Thoracic aorta (tissue), 2 donors: ENCODE results near the gene FAT1. TPM values are rescaled to one million over a fixed set of nuclear protein-coding genes. Genes with fewer than 3 reads are reported as not detected.

Experiments
- ATAC-seq: fragments of 150-250 bp; one replicate; pipeline ENCODE4 v1.8.0; 2017; ENCODE audit warnings: low read depth; ENCODE audit not compliant: insufficient number of reproducible peaks, low FRiP score
- DNase-seq: peaks from one replicate; pipeline ENCODE4 v3.0.0-alpha.2; 2020; ENCODE audit warnings: low spot score
- H3K27ac ChIP-seq, 2 donors: fragments of 200-600 bp; sonication (generic); 1 replicate in 1 of 2; 2 replicates in 1 of 2; pipeline ENCODE4 v1.5.1; 2016; ENCODE audit warnings: mild to moderate bottlenecking in 2 of 2, moderate library complexity in 2 of 2
- H3K27me3 ChIP-seq: fragments of 200-600 bp; sonication (generic); replicated peaks from 2 replicates; pipeline ENCODE4 v1.6.0; 2016; ENCODE audit warnings: mild to moderate bottlenecking; ENCODE audit not compliant: insufficient read depth
- H3K36me3 ChIP-seq: fragments of 200-600 bp; sonication (generic); one replicate; pipeline ENCODE4 v1.5.1; 2016
- H3K4me1 ChIP-seq, 2 donors: fragments of 200-600 bp; sonication (generic); 1 replicate in 1 of 2; 2 replicates in 1 of 2; pipeline versions ENCODE4 v1.5.1 to v1.6.0; 2016; ENCODE audit warnings: low read depth in 2 of 2, mild to moderate bottlenecking in 1 of 2; ENCODE audit not compliant: control insufficient read depth in 1 of 2
- H3K4me3 ChIP-seq: fragments of 200-600 bp; sonication (generic); 2 replicates; pipeline ENCODE4 v1.5.1; 2016; ENCODE audit warnings: mild to moderate bottlenecking
- H3K9me3 ChIP-seq: fragments of 200-600 bp; sonication (generic); 2 replicates; pipeline ENCODE4 v1.5.1; 2016
- total RNA-seq, 2 donors: library from RNA; depleted of rRNA; stranded (reverse); fragments of >200 nt; gene quantifications; one replicate each; pipeline versions ENCODE4 v1.1.0 to v1.2.3, GENCODE V29; 2016
- TF ChIP-seq, protein P1 (sequence below): fragments of 200-600 bp; sonication (generic); IDR thresholded peaks from one replicate; pipeline ENCODE4 v1.5.1; 2019; ENCODE audit warnings: antibody characterized with exemption

FAT1 gene
- total RNA-seq, 2 donors from 2014 or later: 106 to 117 TPM

DNA sequence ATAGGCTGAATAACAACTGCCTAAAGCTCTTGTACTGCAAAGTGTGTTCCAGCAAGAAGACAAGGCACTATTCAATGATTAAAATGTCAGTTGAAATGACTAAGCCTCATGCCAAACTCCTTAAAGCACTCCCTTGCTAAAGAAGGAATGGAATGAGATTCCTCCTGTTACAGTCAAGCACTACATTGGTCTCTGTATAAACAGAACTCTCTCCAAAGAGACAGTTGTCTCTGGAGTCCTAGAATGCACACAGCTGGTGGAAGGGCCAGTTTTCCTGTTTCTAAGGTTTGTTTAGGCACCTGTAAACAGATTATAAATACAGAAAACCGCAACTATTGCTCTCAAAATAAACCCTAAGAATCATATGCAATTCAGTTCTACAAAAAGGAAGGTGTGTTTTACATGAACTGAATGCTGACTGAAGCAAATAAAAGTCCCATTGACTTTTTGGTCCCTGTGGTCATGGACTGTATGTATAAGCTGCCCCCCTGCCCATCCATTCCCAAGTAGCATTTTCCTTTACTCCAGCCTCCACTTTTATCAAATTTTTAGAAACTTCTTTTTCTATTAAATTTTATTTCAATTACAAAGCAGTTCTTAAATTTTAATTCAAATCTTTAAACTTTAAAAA is 47.0 kb downstream of the FAT1 start:
- DNase-seq (no peak), ATAC-seq (peak; percentile 55)
- Histone ChIP-seq H3K4me3 (peak overlapping the region; percentile 20), H3K9me3 (no peaks in the 10 kb centered on the region), H3K36me3 (no peaks in the 10 kb centered on the region), H3K27ac (peak overlapping the region in 1 of 2 donors; percentile 37), H3K4me1 (peaks cover 6 to 17% of the 10 kb centered on the region in 2 donors), H3K27me3 (no peaks in the 10 kb centered on the region)
- TF ChIP-seq, protein P1, sequence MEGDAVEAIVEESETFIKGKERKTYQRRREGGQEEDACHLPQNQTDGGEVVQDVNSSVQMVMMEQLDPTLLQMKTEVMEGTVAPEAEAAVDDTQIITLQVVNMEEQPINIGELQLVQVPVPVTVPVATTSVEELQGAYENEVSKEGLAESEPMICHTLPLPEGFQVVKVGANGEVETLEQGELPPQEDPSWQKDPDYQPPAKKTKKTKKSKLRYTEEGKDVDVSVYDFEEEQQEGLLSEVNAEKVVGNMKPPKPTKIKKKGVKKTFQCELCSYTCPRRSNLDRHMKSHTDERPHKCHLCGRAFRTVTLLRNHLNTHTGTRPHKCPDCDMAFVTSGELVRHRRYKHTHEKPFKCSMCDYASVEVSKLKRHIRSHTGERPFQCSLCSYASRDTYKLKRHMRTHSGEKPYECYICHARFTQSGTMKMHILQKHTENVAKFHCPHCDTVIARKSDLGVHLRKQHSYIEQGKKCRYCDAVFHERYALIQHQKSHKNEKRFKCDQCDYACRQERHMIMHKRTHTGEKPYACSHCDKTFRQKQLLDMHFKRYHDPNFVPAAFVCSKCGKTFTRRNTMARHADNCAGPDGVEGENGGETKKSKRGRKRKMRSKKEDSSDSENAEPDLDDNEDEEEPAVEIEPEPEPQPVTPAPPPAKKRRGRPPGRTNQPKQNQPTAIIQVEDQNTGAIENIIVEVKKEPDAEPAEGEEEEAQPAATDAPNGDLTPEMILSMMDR: no peak

DNA sequence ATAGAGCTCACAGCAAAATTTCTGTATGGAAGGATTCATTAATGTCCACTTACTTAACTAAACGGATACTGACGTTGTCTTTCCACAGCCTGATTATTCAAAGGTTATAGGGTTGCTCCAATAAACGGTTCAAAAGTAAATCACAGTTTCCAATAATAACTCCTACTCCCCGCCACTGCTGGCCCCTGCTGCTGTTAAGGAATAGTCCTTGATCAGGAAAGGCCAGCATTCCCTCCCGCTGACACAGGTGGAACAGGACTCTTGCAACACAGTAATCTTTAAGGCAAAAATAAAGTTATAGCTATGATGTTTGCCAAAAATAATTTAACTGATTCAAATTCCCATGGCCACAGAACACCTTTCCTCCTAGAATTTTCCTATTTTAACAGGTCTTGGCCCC is 53.9 kb downstream of the FAT1 start:
- ATAC-seq (no peak), DNase-seq (no peak)
- TF ChIP-seq, protein P1: no peak
- no peaks in the 10 kb centered on the region for H3K36me3 ChIP-seq
- no peak overlapping the region for H3K27ac ChIP-seq
- H3K27me3 ChIP-seq: no peaks in the 10 kb centered on the region
- H3K4me3 ChIP-seq: peak overlapping the region; percentile 50
- H3K9me3 ChIP-seq: no peaks in the 10 kb centered on the region
- H3K4me1 ChIP-seq: peaks cover 4 to 12% of the 10 kb centered on the region in 2 donors

DNA sequence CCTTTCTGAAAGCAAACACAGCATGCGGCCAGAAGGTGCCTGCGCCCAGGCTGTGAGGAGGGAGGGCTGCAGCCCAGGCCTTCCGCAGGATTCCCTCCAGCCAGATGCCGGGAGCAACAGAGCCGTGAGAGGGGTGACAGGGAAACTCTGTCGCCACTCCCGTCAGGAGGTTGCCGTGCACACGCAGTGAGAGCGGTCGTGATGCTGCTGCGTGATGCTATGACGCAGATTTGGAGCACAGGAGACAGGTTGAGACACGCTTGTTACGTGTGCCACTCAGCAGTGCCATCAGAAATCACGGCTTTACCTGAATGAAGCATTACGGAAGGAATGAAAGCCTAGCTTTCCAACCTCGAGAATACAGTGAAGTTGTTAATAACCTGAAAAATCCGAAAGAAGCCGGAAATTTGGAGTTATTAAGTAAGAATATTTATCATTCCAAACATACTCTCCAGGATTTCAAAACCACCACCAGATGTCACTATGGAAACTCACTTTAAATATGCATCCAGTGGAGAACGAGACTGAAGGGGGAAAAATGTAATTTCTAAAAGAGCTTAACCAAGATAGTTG is 54.4 kb downstream of the FAT1 start:
- Histone ChIP-seq H3K36me3 (no peaks in the 10 kb centered on the region), H3K4me3 (peak overlapping the region; percentile 50), H3K27me3 (no peaks in the 10 kb centered on the region), H3K4me1 (peaks cover 4 to 12% of the 10 kb centered on the region in 2 donors), H3K27ac (no peak overlapping the region), H3K9me3 (no peaks in the 10 kb centered on the region)
- DNase-seq (no peak), ATAC-seq (no peak)
- TF ChIP-seq, protein P1: peak; percentile 60

DNA sequence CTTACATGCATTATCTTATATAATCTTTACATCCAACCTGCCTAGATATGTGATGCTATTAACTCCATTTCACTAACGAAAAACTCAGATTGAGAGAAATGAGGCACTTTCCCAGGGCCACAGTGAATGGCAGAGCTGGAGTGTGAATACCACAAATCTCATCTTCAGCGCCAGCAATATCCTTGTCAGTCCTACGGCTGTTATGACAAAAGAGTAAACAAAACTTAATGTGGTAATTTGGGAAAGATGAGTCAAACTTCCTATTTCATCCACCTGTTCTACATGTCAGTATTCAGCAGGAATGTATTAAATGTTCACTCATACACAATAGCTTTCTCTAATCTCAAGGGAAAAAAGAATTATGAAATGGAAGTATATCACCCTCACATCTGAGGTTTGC is 56.9 kb downstream of the FAT1 start:
- DNase-seq (no peak), ATAC-seq (no peak)
- Histone ChIP-seq H3K4me3 (no peak overlapping the region), H3K4me1 (peaks cover 4 to 12% of the 10 kb centered on the region in 2 donors), H3K27me3 (no peaks in the 10 kb centered on the region), H3K27ac (no peak overlapping the region), H3K36me3 (no peaks in the 10 kb centered on the region), H3K9me3 (no peaks in the 10 kb centered on the region)
- TF ChIP-seq, protein P1: no peak

DNA sequence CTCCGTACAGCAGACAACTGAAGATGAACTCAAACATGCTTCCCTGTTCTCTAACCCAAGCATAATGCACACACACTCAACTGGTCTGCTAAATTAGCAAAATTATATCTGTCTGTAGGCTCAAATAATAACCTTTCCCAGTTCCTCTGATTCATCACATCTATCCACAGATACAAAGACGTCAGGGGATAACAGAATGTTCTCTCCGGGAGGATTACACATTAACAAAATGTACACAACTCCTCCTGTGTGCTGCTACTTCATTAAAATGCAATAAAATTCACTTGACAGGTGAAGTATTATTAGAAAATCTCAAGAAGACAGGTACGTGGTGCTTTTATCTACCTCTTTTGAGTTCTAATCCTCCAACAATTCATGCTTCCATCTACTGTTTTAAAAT is 57.4 kb downstream of the FAT1 start:
- Histone ChIP-seq H3K9me3 (no peaks in the 10 kb centered on the region), H3K27ac (no peak overlapping the region), H3K4me1 (peaks cover 4 to 12% of the 10 kb centered on the region in 2 donors), H3K27me3 (no peaks in the 10 kb centered on the region), H3K36me3 (no peaks in the 10 kb centered on the region), H3K4me3 (no peak overlapping the region)
- TF ChIP-seq, protein P1: no peak
- DNase-seq: no peak
- ATAC-seq: no peak
